ENCODE results near the gene IL7R. TPM values are rescaled to one million over a fixed set of nuclear protein-coding genes. Genes with fewer than 3 reads are reported as not detected.

The IL7R gene
- total and polyA plus RNA-seq, 2 of the 4 experiments (the other 2 are of a cell fraction), result 40.7 to 71.7 TPM

DNA sequence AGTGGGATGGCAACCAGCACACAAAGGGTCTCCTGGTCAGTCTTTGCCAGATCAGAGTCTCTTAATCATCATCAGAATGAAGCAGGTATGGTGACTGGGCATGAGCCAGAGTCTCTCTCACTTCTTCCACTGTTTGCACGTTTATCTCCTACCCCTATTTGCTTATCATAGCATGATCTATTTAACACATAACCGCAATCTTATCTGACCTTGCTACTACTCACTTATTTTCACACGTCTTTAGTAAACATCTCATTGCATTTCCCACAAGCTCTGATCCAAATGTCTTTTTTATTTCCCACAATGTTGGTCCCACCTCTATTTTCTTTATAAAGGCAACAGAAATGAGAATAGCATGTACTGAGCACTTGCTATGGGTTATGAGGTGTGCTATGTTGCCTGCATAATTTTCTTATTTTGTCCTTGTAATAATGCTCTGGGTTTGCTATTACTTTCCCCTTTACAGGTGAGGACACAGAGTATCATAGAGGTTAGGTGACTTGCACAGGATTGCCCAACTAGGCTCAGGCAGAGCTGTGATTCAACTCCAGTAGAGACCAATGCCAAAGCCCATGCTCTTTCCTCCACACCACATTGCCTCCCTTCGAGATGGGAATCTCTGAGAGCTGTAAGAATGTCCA lies 39.7 kb upstream of the IL7R start:
- ATAC-seq (ENCODE audit: low read depth), result no peak
- BruUV-seq (replicated peaks), result no TSS peak
- 48% methylated on average over 2 of the region's 4 CpGs; no CpG with 5 or more reads in 1 of the 2 experiments for WGBS, 2 experiments (ENCODE audit: extremely low coverage in 2 of 2, insufficient read length in 1 of 2)
- Histone ChIP-seq H2AK5ac (ENCODE audit: low read depth, low read length) (no peak overlapping the region), H2AK9ac (replicated peaks; ENCODE audit: low read depth, low read length, poor library complexity) (no peak overlapping the region), H3K4ac (ENCODE audit: low read depth, low read length) (no peak overlapping the region), H2BK20ac (ENCODE audit: low read depth, low read length) (no peak overlapping the region), H4K20me1 (ENCODE audit: insufficient read depth, low read length) (no peaks in the 10 kb centered on the region), H3K4me1 (ENCODE audit: control insufficient read depth, insufficient read depth, low read length) (no peaks in the 10 kb centered on the region), H2AFZ (replicated peaks; ENCODE audit: low read length, poor library complexity) (no peak overlapping the region), H3K23ac (ENCODE audit: low read depth, low read length) (no peak overlapping the region), H3K9me3 (ENCODE audit: control insufficient read depth, insufficient read depth, low read length) (no peaks in the 10 kb centered on the region), H3K27ac (ENCODE audit: insufficient read depth, low read length) (no peak overlapping the region), H3K4me2 (ENCODE audit: low read depth, low read length) (no peak overlapping the region), H4K8ac (ENCODE audit: low read depth in 2 of 2, low read length in 2 of 2) (no peak overlapping the region), H2BK120ac (ENCODE audit: low read depth, low read length) (no peak overlapping the region), H3K9ac (ENCODE audit: low read depth, low read length) (no peak overlapping the region), H2BK15ac (ENCODE audit: low read depth, low read length) (no peak overlapping the region), H4K5ac (ENCODE audit: low read depth, low read length) (no peak overlapping the region), H3K4me3 (ENCODE audit: insufficient read depth, low read depth, low read length) (no peak overlapping the region), H3K18ac (ENCODE audit: low read depth, low read length) (no peak overlapping the region), H3K9me1 (ENCODE audit: insufficient read depth, low read length) (no peaks in the 10 kb centered on the region), H2BK5ac (ENCODE audit: low read depth, low read length, poor library complexity, severe bottlenecking) (no peak overlapping the region), H3K79me1 (ENCODE audit: low read depth in 1 of 2, low read length in 2 of 2) (no peaks in the 10 kb centered on the region), H4K91ac (ENCODE audit: insufficient read depth, low read depth, low read length) (no peak overlapping the region), H3K14ac (replicated peaks; ENCODE audit: low read depth, low read length) (no peak overlapping the region), H3K56ac (ENCODE audit: extremely low read depth, insufficient read depth, low read length) (no peak overlapping the region), H3K36me3 (ENCODE audit: control insufficient read depth, insufficient read depth, low read length) (no peaks in the 10 kb centered on the region), H3K27me3 (ENCODE audit: control insufficient read depth, insufficient read depth, low read length) (no peaks in the 10 kb centered on the region)
- no peak for DNase-seq
- ChIA-PET CTCF (no interaction called here), POLR2A (ENCODE audit: unreplicated experiment) (no interaction called here)
- no peak for TF ChIP-seq RCOR1 (IDR thresholded peaks at IDR 0.05; ENCODE audit: insufficient replicate concordance, low read length)
- TF ChIP-seq MAZ (IDR thresholded peaks at IDR 0.05; ENCODE audit: borderline replicate concordance, low read depth, low read length), result no peak
- TF ChIP-seq, protein P1, sequence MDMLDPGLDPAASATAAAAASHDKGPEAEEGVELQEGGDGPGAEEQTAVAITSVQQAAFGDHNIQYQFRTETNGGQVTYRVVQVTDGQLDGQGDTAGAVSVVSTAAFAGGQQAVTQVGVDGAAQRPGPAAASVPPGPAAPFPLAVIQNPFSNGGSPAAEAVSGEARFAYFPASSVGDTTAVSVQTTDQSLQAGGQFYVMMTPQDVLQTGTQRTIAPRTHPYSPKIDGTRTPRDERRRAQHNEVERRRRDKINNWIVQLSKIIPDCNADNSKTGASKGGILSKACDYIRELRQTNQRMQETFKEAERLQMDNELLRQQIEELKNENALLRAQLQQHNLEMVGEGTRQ (IDR thresholded peaks at IDR 0.05; ENCODE audit: low read depth, low read length), result no peak
- TF ChIP-seq, protein P2, sequence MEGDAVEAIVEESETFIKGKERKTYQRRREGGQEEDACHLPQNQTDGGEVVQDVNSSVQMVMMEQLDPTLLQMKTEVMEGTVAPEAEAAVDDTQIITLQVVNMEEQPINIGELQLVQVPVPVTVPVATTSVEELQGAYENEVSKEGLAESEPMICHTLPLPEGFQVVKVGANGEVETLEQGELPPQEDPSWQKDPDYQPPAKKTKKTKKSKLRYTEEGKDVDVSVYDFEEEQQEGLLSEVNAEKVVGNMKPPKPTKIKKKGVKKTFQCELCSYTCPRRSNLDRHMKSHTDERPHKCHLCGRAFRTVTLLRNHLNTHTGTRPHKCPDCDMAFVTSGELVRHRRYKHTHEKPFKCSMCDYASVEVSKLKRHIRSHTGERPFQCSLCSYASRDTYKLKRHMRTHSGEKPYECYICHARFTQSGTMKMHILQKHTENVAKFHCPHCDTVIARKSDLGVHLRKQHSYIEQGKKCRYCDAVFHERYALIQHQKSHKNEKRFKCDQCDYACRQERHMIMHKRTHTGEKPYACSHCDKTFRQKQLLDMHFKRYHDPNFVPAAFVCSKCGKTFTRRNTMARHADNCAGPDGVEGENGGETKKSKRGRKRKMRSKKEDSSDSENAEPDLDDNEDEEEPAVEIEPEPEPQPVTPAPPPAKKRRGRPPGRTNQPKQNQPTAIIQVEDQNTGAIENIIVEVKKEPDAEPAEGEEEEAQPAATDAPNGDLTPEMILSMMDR (conservative IDR thresholded peaks at IDR 0.05; ENCODE audit: low read depth, low read length), result no peak
- no peak for TF ChIP-seq SMC3 (IDR thresholded peaks at IDR 0.05; ENCODE audit: low read depth, low read length)
- TF ChIP-seq BHLHE40 (IDR thresholded peaks at IDR 0.05; ENCODE audit: low read depth, low read length), result no peak
- TF ChIP-seq MAFK (IDR thresholded peaks at IDR 0.05; ENCODE audit: low read depth, low read length), result no peak
- dilution Hi-C loops (cut with HindIII; ENCODE audit: low sequenced_read_pairs, unreplicated experiment), result no loop called here
- in situ Hi-C loops (cut with MboI; ENCODE audit: low sequenced_read_pairs), result no loop called here
- intact Hi-C loops (cut with micrococcal nuclease), result no loop called here
